SK-N-SH (cell line): ENCODE data around the gene CALML6.

ENCODE experiments used
- CHD2 ChIP-seq: fragments of 150-350 bp; IDR thresholded peaks from 2 replicates; pipeline ENCODE4 v1.6.1; 2018; ENCODE audit warnings: low read length; ENCODE audit not compliant: partially characterized antibody
- ELF1 ChIP-seq: IDR thresholded peaks from 2 replicates; pipeline ENCODE4 v1.4.0; 2012
- SMC3 ChIP-seq: IDR thresholded peaks from 2 replicates; pipeline ENCODE4 v1.6.1; 2012; ENCODE audit warnings: low read depth, low read length, improper control_type of control experiment

DNA sequence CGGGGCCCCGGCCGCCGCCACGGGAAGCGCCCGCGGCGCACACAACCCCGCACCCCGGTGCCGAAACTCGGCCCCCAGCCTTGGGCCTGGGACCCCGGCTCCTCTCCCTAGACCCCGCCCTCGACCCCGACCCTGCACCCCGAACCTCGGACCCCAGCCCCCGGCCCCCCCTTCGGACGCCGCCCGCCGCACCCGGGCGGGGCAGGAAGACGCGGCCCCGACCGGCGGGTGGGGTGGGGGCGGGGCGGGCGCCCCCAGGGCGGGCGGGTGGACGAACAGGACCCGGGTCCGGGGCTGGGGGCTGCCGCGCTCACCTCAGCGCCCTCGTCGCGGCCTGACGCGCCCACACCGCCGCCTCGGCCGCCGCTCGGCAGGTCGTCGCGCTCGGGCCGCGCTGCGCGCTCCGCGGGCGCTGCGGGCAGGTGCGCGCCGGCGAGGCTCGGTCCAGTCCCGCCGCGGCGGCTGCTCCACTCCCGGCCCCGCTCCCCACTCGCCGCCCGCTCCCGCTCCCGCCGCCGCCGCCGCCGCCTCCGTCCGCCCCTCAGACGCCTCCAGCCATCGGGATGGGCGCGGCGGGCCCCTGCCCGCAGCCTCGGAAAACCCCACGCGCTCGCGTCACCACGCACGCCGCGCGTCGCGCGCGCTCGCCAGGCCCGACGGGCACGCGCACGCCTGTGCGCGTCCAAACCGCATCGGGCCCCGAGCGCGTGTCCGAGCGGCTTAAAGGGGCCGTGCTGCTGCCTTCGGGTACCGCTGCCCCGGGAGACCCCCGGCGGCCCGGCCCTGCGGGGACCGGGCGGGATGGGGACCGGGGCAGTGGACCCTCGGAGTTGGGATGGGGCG is 24.3 kb upstream of the CALML6 start, which contains the start of gene GNB1:
- TF ChIP-seq SMC3 = no peak
- TF ChIP-seq CHD2 = no peak
- no peak for TF ChIP-seq ELF1
